Neutrophil (primary cell): ENCODE results near the gene GALNT7.
A peak's percentile ranks its signal among the peaks of the same experiment; 100 is the strongest.
"Not testable (repeated sequence)": the region's sequence is repeated elsewhere in the genome, so short reads cannot be mapped to it uniquely, and the experiment has no call there.

Experiments used
- H3K27ac ChIP-seq: fragments of 200-600 bp; sonication (generic); 2 replicates; pipeline ENCODE4 v1.5.1; 2016; ENCODE audit warnings: mild to moderate bottlenecking, moderate library complexity
- H3K27me3 ChIP-seq: fragments of 200-600 bp; sonication (generic); 2 replicates; pipeline ENCODE4 v1.6.0; 2016; ENCODE audit warnings: mild to moderate bottlenecking
- H3K36me3 ChIP-seq: fragments of 200-600 bp; sonication (generic); 2 replicates; pipeline ENCODE4 v1.5.1; 2017
- H3K4me1 ChIP-seq, 2 experiments: fragments of 200-600 bp in 1 of 2; sonication (generic) in 1 of 2; 1 replicate in 1 of 2; 2 replicates in 1 of 2; pipeline versions ENCODE4 v1.5.1 to v1.6.1; 2013 to 2016; ENCODE audit warnings: low read depth in 1 of 2, low read length in 1 of 2, mild to moderate bottlenecking in 1 of 2, moderate library complexity in 1 of 2; ENCODE audit not compliant: control insufficient read depth in 1 of 2, insufficient read depth in 1 of 2
- H3K4me3 ChIP-seq, 2 experiments: fragments of 200-600 bp in 1 of 2; sonication (generic) in 1 of 2; 1 replicate in 1 of 2; 2 replicates in 1 of 2; pipeline ENCODE4 v1.5.1; 2013 to 2016; ENCODE audit warnings: low read depth in 1 of 2, low read length in 1 of 2, mild to moderate bottlenecking in 1 of 2, moderate library complexity in 1 of 2
- H3K9me3 ChIP-seq: fragments of 200-600 bp; sonication (generic); 2 replicates; pipeline ENCODE4 v1.5.1; 2016
- CTCF ChIP-seq: fragments of 200-600 bp; sonication (generic); IDR thresholded peaks from 2 replicates; pipeline ENCODE4 v1.5.1; 2016; ENCODE audit warnings: antibody characterized with exemption

The GALNT7 gene

GRCh38 chr4:173168396-173169177, at the start of gene GALNT7:
Gene GALNT7, plus strand, starts transcription at chr4:173168811. Its CDS starts 25 bp downstream, at chr4:173168836.
- Histone ChIP-seq H3K27ac (peak within 1 kb of the TSS; percentile 96), H3K9me3 (no peaks in the 10 kb centered on the region), H3K36me3 (peaks cover 5% of the 10 kb centered on the region), H3K27me3 (no peaks in the 10 kb centered on the region), H3K4me1 (peaks cover 45 to 48% of the 10 kb centered on the region in 2 experiments), H3K4me3 (peak within 1 kb of the TSS; percentile 85 to 87)
- no peak for TF ChIP-seq CTCF

- not testable (repeated sequence) for H3K27ac ChIP-seq, H3K4me3 ChIP-seq, H3K27me3 ChIP-seq, H3K4me1 ChIP-seq, H3K9me3 ChIP-seq, H3K36me3 ChIP-seq
These were observed 49.8 kb upstream of the GALNT7 start for GRCh38 chr4:173118819-173119218.

- no peak for TF ChIP-seq CTCF
- peaks cover 0 to 4% of the 10 kb centered on the region in 2 experiments for H3K4me1 ChIP-seq
- no peaks in the 10 kb centered on the region for H3K36me3 ChIP-seq
- H3K4me3 ChIP-seq = no peak overlapping the region
- no peak overlapping the region for H3K27ac ChIP-seq
- H3K9me3 ChIP-seq = no peaks in the 10 kb centered on the region
- H3K27me3 ChIP-seq = no peaks in the 10 kb centered on the region
These were observed 48.8 kb upstream of the GALNT7 start for GRCh38 chr4:173119818-173120217.

- H3K27ac ChIP-seq = no peak overlapping the region
- no peaks in the 10 kb centered on the region for H3K27me3 ChIP-seq
- H3K9me3 ChIP-seq = no peaks in the 10 kb centered on the region
- no peak overlapping the region for H3K4me3 ChIP-seq
- H3K36me3 ChIP-seq = no peaks in the 10 kb centered on the region
- H3K4me1 ChIP-seq = peaks cover 0 to 4% of the 10 kb centered on the region in 2 experiments
- no peak for TF ChIP-seq CTCF
These were observed 47.5 kb upstream of the GALNT7 start for GRCh38 chr4:173121076-173121561.

- H3K4me3 ChIP-seq = no peak overlapping the region
- H3K27ac ChIP-seq = no peak overlapping the region
- H3K4me1 ChIP-seq = peaks cover 0 to 7% of the 10 kb centered on the region in 2 experiments
- H3K36me3 ChIP-seq = no peaks in the 10 kb centered on the region
- H3K27me3 ChIP-seq = no peaks in the 10 kb centered on the region
- no peak for TF ChIP-seq CTCF
- H3K9me3 ChIP-seq = no peaks in the 10 kb centered on the region
These were observed 44.3 kb upstream of the GALNT7 start for GRCh38 chr4:173124209-173124865.
